Mucosa of descending colon (tissue), 3 donors: ENCODE measurements around the gene R3HDM2. TPM values are rescaled to one million over a fixed set of nuclear protein-coding genes. Genes with fewer than 3 reads are reported as not detected.

Experiments
- ATAC-seq: fragments of 200-7000 bp; cut with Tn5 transposase; one replicate; pipeline ENCODE4 v1.9.1; 2020; ENCODE audit warnings: mild to moderate bottlenecking, moderate library complexity
- DNase-seq, 3 donors: peaks; one replicate each; pipeline ENCODE4 v3.0.0-alpha.2; 2020
- H3K36me3 ChIP-seq: fragments of 200-600 bp; one replicate; pipeline ENCODE4 v1.8.0; 2021; ENCODE audit warnings: low read depth, mild to moderate bottlenecking
- H3K4me1 ChIP-seq: fragments of 200-600 bp; one replicate; pipeline ENCODE4 v1.8.0; 2021; ENCODE audit warnings: low read depth, mild to moderate bottlenecking
- H3K4me3 ChIP-seq: fragments of 200-600 bp; one replicate; pipeline ENCODE4 v1.8.0; 2021; ENCODE audit warnings: mild to moderate bottlenecking
- H3K9me3 ChIP-seq: fragments of 200-600 bp; one replicate; pipeline ENCODE4 v1.8.0; 2021; ENCODE audit warnings: mild to moderate bottlenecking
- intact Hi-C, 2 donors: fragments of 100-400 bp; cut with DNase I in 1 of 2; cut with micrococcal nuclease in 1 of 2; formaldehyde crosslinking; loops; one replicate each; pipeline versions ENCODE4 v1.11.0 to v1.11.1; 2022; cut with DNase I, micrococcal nuclease
- total RNA-seq, 3 donors: library from RNA; stranded (reverse); fragmentation: NEBNext Ultra II Directional in 2 of 3; extraction: Animal tissue kit (Norgen Biotek cat#: 25700) in 2 of 3; gene quantifications; one replicate each; pipeline versions ENCODE4 v1.2.1 to v1.2.4, GENCODE V29; 2021 to 2023
- TF ChIP-seq, protein P1 (sequence below): fragments of 200-600 bp; IDR thresholded peaks from one replicate; pipeline ENCODE4 v1.8.0; 2022; ENCODE audit warnings: antibody characterized with exemption, mild to moderate bottlenecking
- donor health status: DM: no; HTN: no; CAD: no; lungs with moderate emphysema.
- donor health status: DM: no; HTN: no; CAD: no.
- donor health status: DM: no; HTN: yes; CAD: no.

The R3HDM2 gene
- total RNA-seq, 3 donors from 2014 or later = 43.9 to 80.8 (median 80.6) TPM

DNA sequence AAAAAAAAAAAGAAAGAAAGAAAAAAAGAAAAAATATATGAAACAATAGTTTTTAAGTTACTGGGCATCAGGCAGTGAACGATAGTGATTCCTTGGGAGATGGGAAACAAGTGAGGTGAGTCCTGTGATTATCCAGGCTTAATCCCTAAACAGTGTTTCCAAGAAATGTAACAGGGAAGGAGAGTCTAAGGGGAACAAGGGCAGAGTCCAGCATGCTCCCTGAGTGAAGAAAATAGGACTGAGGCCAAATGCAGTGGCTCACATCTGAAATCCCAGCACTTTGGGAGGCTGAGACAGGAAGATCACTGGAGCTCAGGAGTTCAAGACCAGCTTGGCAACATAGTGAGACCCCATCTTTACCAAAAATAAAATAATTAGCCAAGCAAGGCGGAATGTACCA, 40.7 kb downstream of the R3HDM2 start:
- Histone ChIP-seq H3K4me1 (no peaks in the 10 kb centered on the region), H3K9me3 (no peaks in the 10 kb centered on the region), H3K4me3 (no peak overlapping the region), H3K36me3 (no peaks in the 10 kb centered on the region)
- DNase-seq = no peak
- TF ChIP-seq, protein P1, sequence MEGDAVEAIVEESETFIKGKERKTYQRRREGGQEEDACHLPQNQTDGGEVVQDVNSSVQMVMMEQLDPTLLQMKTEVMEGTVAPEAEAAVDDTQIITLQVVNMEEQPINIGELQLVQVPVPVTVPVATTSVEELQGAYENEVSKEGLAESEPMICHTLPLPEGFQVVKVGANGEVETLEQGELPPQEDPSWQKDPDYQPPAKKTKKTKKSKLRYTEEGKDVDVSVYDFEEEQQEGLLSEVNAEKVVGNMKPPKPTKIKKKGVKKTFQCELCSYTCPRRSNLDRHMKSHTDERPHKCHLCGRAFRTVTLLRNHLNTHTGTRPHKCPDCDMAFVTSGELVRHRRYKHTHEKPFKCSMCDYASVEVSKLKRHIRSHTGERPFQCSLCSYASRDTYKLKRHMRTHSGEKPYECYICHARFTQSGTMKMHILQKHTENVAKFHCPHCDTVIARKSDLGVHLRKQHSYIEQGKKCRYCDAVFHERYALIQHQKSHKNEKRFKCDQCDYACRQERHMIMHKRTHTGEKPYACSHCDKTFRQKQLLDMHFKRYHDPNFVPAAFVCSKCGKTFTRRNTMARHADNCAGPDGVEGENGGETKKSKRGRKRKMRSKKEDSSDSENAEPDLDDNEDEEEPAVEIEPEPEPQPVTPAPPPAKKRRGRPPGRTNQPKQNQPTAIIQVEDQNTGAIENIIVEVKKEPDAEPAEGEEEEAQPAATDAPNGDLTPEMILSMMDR = no peak
- intact Hi-C loops = no loop called here
- no peak for ATAC-seq

DNA sequence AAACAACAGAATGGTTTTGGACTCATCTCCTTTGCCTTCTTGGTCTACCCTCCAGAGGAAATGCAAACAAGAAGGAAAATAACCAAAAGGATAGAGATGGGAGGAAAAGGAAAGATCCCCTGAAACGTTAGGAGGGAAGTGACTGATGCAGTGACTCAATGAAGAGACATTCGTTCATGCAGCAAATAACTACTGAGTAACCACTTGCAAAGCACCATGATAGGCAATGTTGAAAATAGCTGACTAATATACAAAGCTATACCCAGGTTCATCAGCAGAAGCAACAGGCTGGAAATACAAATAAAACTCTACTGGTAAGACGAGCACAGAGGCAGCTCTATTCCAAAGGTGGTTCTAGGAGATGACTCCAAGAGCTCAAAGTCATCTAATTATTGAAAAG, 41.8 kb downstream of the R3HDM2 start:
- no peaks in the 10 kb centered on the region for H3K4me1 ChIP-seq
- no peak overlapping the region for H3K4me3 ChIP-seq
- no peaks in the 10 kb centered on the region for H3K9me3 ChIP-seq
- DNase-seq = no peak
- no peaks in the 10 kb centered on the region for H3K36me3 ChIP-seq
- ATAC-seq = no peak
- TF ChIP-seq, protein P1 = no peak
- intact Hi-C loops = no loop called here

DNA sequence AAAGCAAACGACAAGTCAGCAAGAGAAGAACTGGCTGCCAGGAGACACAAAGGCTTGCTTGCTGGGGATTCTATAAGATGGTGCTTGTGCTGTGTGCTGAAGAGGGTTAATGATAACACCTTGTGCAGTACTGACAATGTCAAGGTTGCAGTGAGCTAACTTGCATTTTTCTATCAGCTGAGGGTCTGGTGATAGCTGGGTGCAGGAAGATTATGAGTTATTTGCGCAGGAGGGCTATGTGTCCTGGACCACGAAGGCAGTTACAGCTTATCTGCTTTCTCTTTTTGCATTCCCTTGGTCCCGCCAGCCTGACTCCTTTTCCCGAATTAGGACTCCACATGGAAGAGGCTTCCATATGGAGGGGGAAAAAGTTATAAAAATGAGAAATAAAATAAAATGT, 42.4 kb downstream of the R3HDM2 start:
- Histone ChIP-seq H3K4me3 (no peak overlapping the region), H3K4me1 (no peaks in the 10 kb centered on the region), H3K9me3 (no peaks in the 10 kb centered on the region), H3K36me3 (no peaks in the 10 kb centered on the region)
- intact Hi-C loops = no loop called here
- no peak for ATAC-seq
- no peak for DNase-seq
- TF ChIP-seq, protein P1 = no peak

DNA sequence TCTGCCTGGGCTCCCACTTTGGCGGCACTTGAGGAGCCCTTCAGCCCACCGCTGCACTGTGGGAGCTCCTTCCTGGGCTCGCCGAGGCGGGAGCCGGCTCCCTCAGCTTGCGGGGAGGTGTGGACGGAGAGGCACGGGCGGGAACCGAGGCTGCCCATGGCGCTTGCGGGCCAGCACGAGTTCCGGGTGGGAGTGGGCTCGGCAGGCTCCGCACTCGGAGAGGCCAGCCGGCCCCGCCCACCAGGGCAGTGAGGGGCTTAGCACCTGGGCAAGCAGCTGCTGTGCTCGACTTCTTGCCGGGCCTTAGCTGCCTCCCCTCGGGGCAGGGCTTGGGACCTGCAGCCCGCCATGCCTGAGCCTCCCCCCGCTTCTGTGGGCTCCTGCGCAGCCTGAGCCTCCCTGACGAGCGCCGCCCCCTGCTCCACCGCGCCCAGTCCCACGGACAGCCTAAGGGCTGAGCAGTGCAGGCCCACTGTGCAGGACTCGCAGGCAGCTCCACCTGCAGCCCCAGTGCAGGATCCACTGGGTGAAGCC, 44.6 kb downstream of the R3HDM2 start:
- TF ChIP-seq, protein P1 = no peak
- ATAC-seq (no peak), DNase-seq (no peak)
- H3K9me3 ChIP-seq = no peaks in the 10 kb centered on the region
- H3K36me3 ChIP-seq = no peaks in the 10 kb centered on the region
- intact Hi-C loops = no loop called here
- H3K4me1 ChIP-seq = no peaks in the 10 kb centered on the region
- no peak overlapping the region for H3K4me3 ChIP-seq

DNA sequence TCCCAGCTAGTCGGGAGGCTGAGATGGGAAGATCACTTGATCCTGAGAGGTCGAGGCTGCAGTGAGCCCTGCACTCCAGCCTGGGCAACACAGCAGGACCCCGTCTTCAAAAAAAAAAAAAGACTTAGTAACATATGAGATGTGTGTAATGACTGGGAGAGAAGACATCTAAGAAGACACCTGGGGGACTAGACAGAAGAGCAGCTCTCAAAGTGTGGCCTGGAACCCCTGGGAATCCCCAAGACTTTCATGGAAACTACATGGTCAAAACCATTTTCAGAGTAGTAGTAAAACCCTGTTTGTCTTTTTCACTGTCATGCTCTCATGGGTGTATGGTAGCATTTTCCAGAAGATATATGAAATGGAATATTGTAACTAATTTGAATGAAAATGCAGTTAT, 45.3 kb downstream of the R3HDM2 start:
- intact Hi-C loops = no loop called here
- Histone ChIP-seq H3K4me3 (no peak overlapping the region), H3K36me3 (no peaks in the 10 kb centered on the region), H3K9me3 (no peaks in the 10 kb centered on the region), H3K4me1 (no peaks in the 10 kb centered on the region)
- DNase-seq (no peak), ATAC-seq (no peak)
- TF ChIP-seq, protein P1 = no peak

DNA sequence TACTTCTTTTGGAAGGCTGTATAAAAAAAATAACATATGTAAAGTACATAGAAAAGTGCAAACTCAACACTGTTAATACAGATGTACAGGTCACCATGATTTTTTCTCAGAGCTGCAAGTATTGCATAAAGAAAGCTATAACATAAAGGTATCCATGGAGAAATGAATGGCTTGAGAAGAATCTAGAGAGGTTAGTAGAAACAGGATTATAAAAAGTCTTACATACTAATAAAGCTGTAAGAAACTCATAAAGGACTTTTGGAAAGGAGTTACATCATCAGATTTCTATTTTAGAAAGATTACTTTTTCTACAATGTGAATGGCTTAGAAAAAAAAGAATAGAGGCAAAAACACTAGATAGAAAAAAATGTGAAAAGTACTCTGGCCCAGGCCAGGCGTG, 46.4 kb downstream of the R3HDM2 start:
- Histone ChIP-seq H3K4me3 (no peak overlapping the region), H3K9me3 (no peaks in the 10 kb centered on the region)
- TF ChIP-seq, protein P1 = no peak

More for the DNA sequence above, 46.4 kb downstream of the R3HDM2 start:
- H3K4me1 ChIP-seq = no peaks in the 10 kb centered on the region
- no peaks in the 10 kb centered on the region for H3K36me3 ChIP-seq
- DNase-seq (no peak), ATAC-seq (no peak)
- intact Hi-C loops = no loop called here
